ENCODE measurements around the gene SERTAD1. TPM values are rescaled to one million over a fixed set of nuclear protein-coding genes. Genes with fewer than 3 reads are reported as not detected.
A peak's percentile ranks its signal among the peaks of the same experiment; 100 is the strongest.

SERTAD1 gene
- total and polyA plus RNA-seq, 2 of the 8 experiments (the other 6 are each of a cell fraction or from before 2014, with no cell fraction given): 5.4 to 6.6 TPM

GRCh38 chr19:40444000-40444824, 18.4 kb upstream of the SERTAD1 start, which contains the start of gene SERTAD3 (continued):
- no peak for TF ChIP-seq RFX5 (IDR thresholded peaks at IDR 0.05; ENCODE audit: borderline replicate concordance, low read depth, low read length)
- no peak for TF ChIP-seq CTCF (IDR thresholded peaks at IDR 0.05; ENCODE audit: control extremely low read depth in 1 of 3, insufficient read depth in 1 of 3, low read depth in 1 of 3, low read length in 3 of 3)
- TF ChIP-seq TAF7 (optimal IDR thresholded peaks at IDR 0.05; ENCODE audit: borderline replicate concordance, low read depth, low read length): peak; percentile 25
- TF ChIP-seq SP1 (IDR thresholded peaks at IDR 0.05; ENCODE audit: low read depth, low read length): peak; percentile 53; the same call in 1 of the 2 replicates
- TF ChIP-seq BACH1 (IDR thresholded peaks at IDR 0.05; ENCODE audit: low read length): peak; percentile 14; the same call in 1 of the 2 replicates
- no peak for TF ChIP-seq BCL11A (IDR thresholded peaks at IDR 0.05; ENCODE audit: low read depth in 2 of 2, low read length in 2 of 2)
- peak; percentile 94 for TF ChIP-seq CREB1 (IDR thresholded peaks at IDR 0.05)
- no peak for TF ChIP-seq GTF2F1 (IDR thresholded peaks at IDR 0.05; ENCODE audit: borderline replicate concordance, low read depth, low read length)
- peak; percentile 33 to 54 for TF ChIP-seq POLR2A (IDR thresholded peaks at IDR 0.05; ENCODE audit: control extremely low read depth in 1 of 2, low read depth in 2 of 2, low read length in 2 of 2)
- peak; percentile 74 for TF ChIP-seq POLR2AphosphoS5 (IDR thresholded peaks at IDR 0.05; ENCODE audit: low read depth, low read length)
